CD8-positive, alpha-beta memory T cell (primary cell): Measurements from ENCODE around the gene BLNK. TPM values are rescaled to one million over a fixed set of nuclear protein-coding genes. Genes with fewer than 3 reads are reported as not detected.
A peak's percentile ranks its signal among the peaks of the same experiment; 100 is the strongest.

ENCODE experiments used
- CTCF ChIA-PET: fragments of 350-600 bp; sonication (Branson Sonifier 250); formaldehyde crosslinking; loops from one replicate; lab custom pipeline; 2021; ENCODE audit warnings: antibody characterized with exemption; lab: Charles Lee
- POLR2A ChIA-PET: fragments of 350-600 bp; sonication (Branson Sonifier 250); formaldehyde crosslinking; loops from one replicate; lab custom pipeline; 2021; ENCODE audit warnings: antibody characterized with exemption; lab: Charles Lee
- DNase-seq, 5 donors: peaks; one replicate each; pipeline versions ENCODE4 v3.0.0 to v3.0.0-alpha.2; 2020 to 2022; ENCODE audit warnings: mixed read lengths in 1 of 5
- H3K27ac ChIP-seq: one replicate; pipeline ENCODE4 v1.7.0; 2013; ENCODE audit warnings: low read depth, mild to moderate bottlenecking, low read length, moderate library complexity
- H3K27me3 ChIP-seq: 2 replicates; pipeline ENCODE4 v1.7.0; 2013; ENCODE audit warnings: low read length, mild to moderate bottlenecking; ENCODE audit not compliant: insufficient read depth, poor library complexity, severe bottlenecking
- H3K36me3 ChIP-seq: 2 replicates; pipeline ENCODE4 v1.7.0; 2013; ENCODE audit warnings: mild to moderate bottlenecking, low read length, moderate library complexity; ENCODE audit not compliant: insufficient read depth
- H3K4me1 ChIP-seq: 2 replicates; pipeline ENCODE4 v1.7.0; 2013; ENCODE audit warnings: mild to moderate bottlenecking, low read length, moderate library complexity; ENCODE audit not compliant: insufficient read depth
- H3K4me3 ChIP-seq: 2 replicates; pipeline ENCODE4 v1.7.0; 2013; ENCODE audit warnings: mild to moderate bottlenecking, low read length
- H3K9me3 ChIP-seq: 2 replicates; pipeline ENCODE4 v1.7.0; 2013; ENCODE audit warnings: mild to moderate bottlenecking, low read length
- H3K27ac Mint-ChIP-seq, 8 donors: one replicate each; pipeline ENCODE4 v1.8.0; 2020 to 2021; ENCODE audit warnings: mixed read lengths in 8 of 8, mild to moderate bottlenecking in 6 of 8, inconsistent platforms in 3 of 8, moderate library complexity in 3 of 8
- H3K27me3 Mint-ChIP-seq, 2 donors: one replicate each; pipeline ENCODE4 v1.8.0; 2020 to 2021; ENCODE audit warnings: mixed read lengths in 2 of 2, mild to moderate bottlenecking in 1 of 2, moderate library complexity in 1 of 2
- H3K36me3 Mint-ChIP-seq, 3 donors: one replicate each; pipeline ENCODE4 v1.8.0; 2020 to 2021; ENCODE audit warnings: mixed read lengths in 3 of 3, inconsistent platforms in 1 of 3, mild to moderate bottlenecking in 1 of 3
- H3K4me1 Mint-ChIP-seq, 3 donors: one replicate each; pipeline ENCODE4 v1.8.0; 2020 to 2021; ENCODE audit warnings: mixed read lengths in 3 of 3, inconsistent platforms in 1 of 3, mild to moderate bottlenecking in 1 of 3
- H3K4me3 Mint-ChIP-seq, 7 donors: one replicate each; pipeline ENCODE4 v1.8.0; 2020 to 2021; ENCODE audit warnings: mixed read lengths in 7 of 7, mild to moderate bottlenecking in 6 of 7, moderate library complexity in 4 of 7, inconsistent platforms in 2 of 7
- H3K9me3 Mint-ChIP-seq, 5 donors: one replicate each; pipeline ENCODE4 v1.8.0; 2020 to 2022; ENCODE audit warnings: mixed read lengths in 5 of 5, mild to moderate bottlenecking in 3 of 5, moderate library complexity in 2 of 5, inconsistent platforms in 1 of 5
- polyA plus RNA-seq: library from polyadenylated mRNA; unstranded; fragments of 300-500 nt; fragmentation: Illumina TruSeq; gene quantifications from one replicate; pipeline ENCODE4 v1.2.3, GENCODE V29; 2021
- total RNA-seq, 2 experiments: library from RNA; stranded (reverse); gene quantifications; one replicate each; pipeline ENCODE4 v1.2.3, GENCODE V29; 2021

BLNK gene
- total and polyA plus RNA-seq, 3 experiments from 2014 or later = not detected

GRCh38 chr10:96236876-96237275 lies 34.5 kb downstream of the BLNK start:
- no peak for DNase-seq
- Histone ChIP-seq H3K36me3 (no peaks in the 10 kb centered on the region), H3K4me1 (no peaks in the 10 kb centered on the region), H3K27me3 (no peaks in the 10 kb centered on the region), H3K9me3 (no peaks in the 10 kb centered on the region), H3K27ac (no peak overlapping the region), H3K4me3 (no peak overlapping the region)
- H3K27me3 Mint-ChIP-seq = peaks cover 4 to 12% of the 10 kb centered on the region in 2 donors
- ChIA-PET POLR2A (no interaction called here), CTCF (no interaction called here)
- no peak overlapping the region for H3K27ac Mint-ChIP-seq
- H3K4me3 Mint-ChIP-seq = no peak overlapping the region
- no peaks in the 10 kb centered on the region for H3K9me3 Mint-ChIP-seq
- H3K36me3 Mint-ChIP-seq = no peaks in the 10 kb centered on the region
- H3K4me1 Mint-ChIP-seq = no peaks in the 10 kb centered on the region

GRCh38 chr10:96236090-96236478 lies 35.3 kb downstream of the BLNK start:
- Mint-ChIP-seq H3K36me3 (no peaks in the 10 kb centered on the region), H3K4me1 (no peaks in the 10 kb centered on the region), H3K9me3 (no peaks in the 10 kb centered on the region), H3K27me3 (peaks cover 2 to 12% of the 10 kb centered on the region in 2 donors), H3K4me3 (no peak overlapping the region), H3K27ac (no peak overlapping the region)
- POLR2A ChIA-PET = no interaction called here
- no peak for DNase-seq
- CTCF ChIA-PET = no interaction called here
- Histone ChIP-seq H3K27ac (no peak overlapping the region), H3K27me3 (no peaks in the 10 kb centered on the region), H3K4me3 (no peak overlapping the region), H3K36me3 (no peaks in the 10 kb centered on the region), H3K9me3 (no peaks in the 10 kb centered on the region), H3K4me1 (no peaks in the 10 kb centered on the region)

- ChIA-PET CTCF (no interaction called here), POLR2A (no interaction called here)
- H3K4me1 ChIP-seq = no peaks in the 10 kb centered on the region
- H3K27ac ChIP-seq = no peak overlapping the region
- H3K27me3 ChIP-seq = no peaks in the 10 kb centered on the region
- Mint-ChIP-seq H3K4me3 (no peak overlapping the region), H3K36me3 (no peaks in the 10 kb centered on the region), H3K9me3 (no peaks in the 10 kb centered on the region), H3K27ac (peak overlapping the region in 1 of 8 donors; percentile 4), H3K4me1 (no peaks in the 10 kb centered on the region), H3K27me3 (peaks cover 3 to 12% of the 10 kb centered on the region in 2 donors)
- no peaks in the 10 kb centered on the region for H3K9me3 ChIP-seq
- H3K36me3 ChIP-seq = no peaks in the 10 kb centered on the region
- no peak for DNase-seq
- no peak overlapping the region for H3K4me3 ChIP-seq
Observed at GRCh38 chr10:96235326-96236089, 35.9 kb downstream of the BLNK start.

GRCh38 chr10:96233959-96234358 lies 37.4 kb downstream of the BLNK start:
- ChIA-PET POLR2A (no interaction called here), CTCF (no interaction called here)
- Histone ChIP-seq H3K4me1 (no peaks in the 10 kb centered on the region), H3K27ac (no peak overlapping the region), H3K9me3 (no peaks in the 10 kb centered on the region), H3K4me3 (no peak overlapping the region), H3K36me3 (no peaks in the 10 kb centered on the region), H3K27me3 (no peaks in the 10 kb centered on the region)
- Mint-ChIP-seq H3K27me3 (peaks cover 5 to 12% of the 10 kb centered on the region in 2 donors), H3K4me1 (no peaks in the 10 kb centered on the region), H3K4me3 (no peak overlapping the region), H3K36me3 (no peaks in the 10 kb centered on the region), H3K9me3 (no peaks in the 10 kb centered on the region), H3K27ac (no peak overlapping the region)
- DNase-seq = no peak

GRCh38 chr10:96230527-96230926 lies 40.8 kb downstream of the BLNK start:
- H3K4me3 Mint-ChIP-seq = no peak overlapping the region
- H3K27me3 ChIP-seq = no peaks in the 10 kb centered on the region
- no peak overlapping the region for H3K27ac ChIP-seq
- DNase-seq = no peak
- H3K4me3 ChIP-seq = no peak overlapping the region
- no peaks in the 10 kb centered on the region for H3K36me3 Mint-ChIP-seq
- no peaks in the 10 kb centered on the region for H3K9me3 Mint-ChIP-seq
- no peaks in the 10 kb centered on the region for H3K4me1 ChIP-seq
- CTCF ChIA-PET = interaction anchor here (0.9 to 1.6 kb wide), 3 partner anchors 37 to 219 kb away, joined by 3 to 4 read pairs (median 3); no protein-coding TSS in a partner anchor
- peaks cover 4 to 6% of the 10 kb centered on the region in 2 donors for H3K27me3 Mint-ChIP-seq
- H3K9me3 ChIP-seq = no peaks in the 10 kb centered on the region
- no peaks in the 10 kb centered on the region for H3K36me3 ChIP-seq
- H3K27ac Mint-ChIP-seq = no peak overlapping the region
- POLR2A ChIA-PET = no interaction called here
- no peaks in the 10 kb centered on the region for H3K4me1 Mint-ChIP-seq

GRCh38 chr10:96229568-96230030 lies 41.8 kb downstream of the BLNK start:
- Histone ChIP-seq H3K36me3 (no peaks in the 10 kb centered on the region), H3K27ac (no peak overlapping the region), H3K4me1 (no peaks in the 10 kb centered on the region), H3K4me3 (no peak overlapping the region), H3K27me3 (no peaks in the 10 kb centered on the region), H3K9me3 (no peaks in the 10 kb centered on the region)
- H3K4me3 Mint-ChIP-seq = peak overlapping the region in 1 of 7 donors; percentile 66
- POLR2A ChIA-PET = no interaction called here
- peak; percentile 38 to 66 (median 46) for DNase-seq
- H3K27me3 Mint-ChIP-seq = peaks cover 4 to 5% of the 10 kb centered on the region in 2 donors
- CTCF ChIA-PET = interaction anchor here (0.9 to 1.6 kb wide), 7 partner anchors 8 to 218 kb away, joined by 3 to 4 read pairs (median 3); no protein-coding TSS in a partner anchor
- no peak overlapping the region for H3K27ac Mint-ChIP-seq
- H3K36me3 Mint-ChIP-seq = no peaks in the 10 kb centered on the region
- no peaks in the 10 kb centered on the region for H3K4me1 Mint-ChIP-seq
- H3K9me3 Mint-ChIP-seq = no peaks in the 10 kb centered on the region

GRCh38 chr10:96228408-96228994 lies 42.9 kb downstream of the BLNK start:
- no peaks in the 10 kb centered on the region for H3K27me3 ChIP-seq
- Mint-ChIP-seq H3K27me3 (peaks cover 5% of the 10 kb centered on the region in 2 donors), H3K9me3 (no peaks in the 10 kb centered on the region), H3K36me3 (no peaks in the 10 kb centered on the region), H3K4me1 (no peaks in the 10 kb centered on the region), H3K27ac (no peak overlapping the region), H3K4me3 (no peak overlapping the region)
- POLR2A ChIA-PET = no interaction called here
- H3K27ac ChIP-seq = no peak overlapping the region
- H3K4me1 ChIP-seq = no peaks in the 10 kb centered on the region
- H3K4me3 ChIP-seq = no peak overlapping the region
- no peaks in the 10 kb centered on the region for H3K36me3 ChIP-seq
- DNase-seq = no peak
- CTCF ChIA-PET = interaction anchor here (1.4 to 1.6 kb wide), 3 partner anchors 10 to 110 kb away, joined by 3 to 4 read pairs (median 4); no protein-coding TSS in a partner anchor
- H3K9me3 ChIP-seq = no peaks in the 10 kb centered on the region

GRCh38 chr10:96227206-96227605 lies 44.2 kb downstream of the BLNK start:
- CTCF ChIA-PET = interaction anchor here (0.9 kb wide), 1 partner anchor 13 kb away, joined by 3 read pairs; no protein-coding TSS in a partner anchor
- H3K36me3 ChIP-seq = no peaks in the 10 kb centered on the region

More at GRCh38 chr10:96227206-96227605, 44.2 kb downstream of the BLNK start:
- H3K27me3 ChIP-seq = no peaks in the 10 kb centered on the region
- H3K4me3 ChIP-seq = no peak overlapping the region
- Mint-ChIP-seq H3K9me3 (no peaks in the 10 kb centered on the region), H3K27ac (no peak overlapping the region), H3K27me3 (peaks cover 5 to 10% of the 10 kb centered on the region in 2 donors), H3K4me1 (no peaks in the 10 kb centered on the region), H3K36me3 (no peaks in the 10 kb centered on the region), H3K4me3 (no peak overlapping the region)
- no peak overlapping the region for H3K27ac ChIP-seq
- no peak for DNase-seq
- H3K4me1 ChIP-seq = no peaks in the 10 kb centered on the region
- POLR2A ChIA-PET = no interaction called here
- H3K9me3 ChIP-seq = no peaks in the 10 kb centered on the region
